ENCODE data around the gene SAMD4A.

The SAMD4A gene

GRCh38 chr14:54702014-54702491 lies 135.1 kb downstream of the SAMD4A start:
- no peak overlapping the region for H3K4me3 ChIP-seq (ENCODE audit: low read length)
- DNase-seq (ENCODE audit: low read depth) = no peak
- TF ChIP-seq, protein P1, sequence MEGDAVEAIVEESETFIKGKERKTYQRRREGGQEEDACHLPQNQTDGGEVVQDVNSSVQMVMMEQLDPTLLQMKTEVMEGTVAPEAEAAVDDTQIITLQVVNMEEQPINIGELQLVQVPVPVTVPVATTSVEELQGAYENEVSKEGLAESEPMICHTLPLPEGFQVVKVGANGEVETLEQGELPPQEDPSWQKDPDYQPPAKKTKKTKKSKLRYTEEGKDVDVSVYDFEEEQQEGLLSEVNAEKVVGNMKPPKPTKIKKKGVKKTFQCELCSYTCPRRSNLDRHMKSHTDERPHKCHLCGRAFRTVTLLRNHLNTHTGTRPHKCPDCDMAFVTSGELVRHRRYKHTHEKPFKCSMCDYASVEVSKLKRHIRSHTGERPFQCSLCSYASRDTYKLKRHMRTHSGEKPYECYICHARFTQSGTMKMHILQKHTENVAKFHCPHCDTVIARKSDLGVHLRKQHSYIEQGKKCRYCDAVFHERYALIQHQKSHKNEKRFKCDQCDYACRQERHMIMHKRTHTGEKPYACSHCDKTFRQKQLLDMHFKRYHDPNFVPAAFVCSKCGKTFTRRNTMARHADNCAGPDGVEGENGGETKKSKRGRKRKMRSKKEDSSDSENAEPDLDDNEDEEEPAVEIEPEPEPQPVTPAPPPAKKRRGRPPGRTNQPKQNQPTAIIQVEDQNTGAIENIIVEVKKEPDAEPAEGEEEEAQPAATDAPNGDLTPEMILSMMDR (conservative IDR thresholded peaks at IDR 0.05; ENCODE audit: low read depth, low read length) = no peak

GRCh38 chr14:54702492-54702891 lies 135.6 kb downstream of the SAMD4A start:
- TF ChIP-seq, protein P1 (conservative IDR thresholded peaks at IDR 0.05; ENCODE audit: low read depth, low read length) = no peak
- no peak for DNase-seq (ENCODE audit: low read depth)
- H3K4me3 ChIP-seq (ENCODE audit: low read length) = no peak overlapping the region

- DNase-seq (ENCODE audit: low read depth) = no peak
- TF ChIP-seq, protein P1 (conservative IDR thresholded peaks at IDR 0.05; ENCODE audit: low read depth, low read length) = no peak
- no peak overlapping the region for H3K4me3 ChIP-seq (ENCODE audit: low read length)
Observed at GRCh38 chr14:54703082-54703481, 136.2 kb downstream of the SAMD4A start.

DNA sequence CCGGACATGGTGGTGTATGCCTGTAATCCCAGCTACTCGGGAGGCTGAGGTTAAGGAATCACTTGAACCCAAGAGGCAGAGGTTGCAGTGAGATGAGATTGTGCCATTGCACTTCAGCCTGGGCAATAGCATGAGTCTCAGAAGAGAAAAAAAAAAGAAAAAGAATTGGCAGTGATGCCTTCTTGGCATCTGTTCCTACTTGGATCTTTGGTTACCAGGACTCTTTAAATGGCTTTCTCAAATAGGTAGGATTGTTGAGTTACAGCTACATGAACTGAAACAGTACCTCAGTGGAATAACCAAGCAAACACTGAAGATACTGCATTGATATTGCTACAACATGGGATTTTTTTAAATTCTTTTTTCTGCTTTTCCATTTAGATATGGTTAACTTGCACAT lies 136.8 kb downstream of the SAMD4A start:
- DNase-seq (ENCODE audit: low read depth) = no peak
- TF ChIP-seq, protein P1 (conservative IDR thresholded peaks at IDR 0.05; ENCODE audit: low read depth, low read length) = no peak
- no peak overlapping the region for H3K4me3 ChIP-seq (ENCODE audit: low read length)

GRCh38 chr14:54704768-54705167 lies 137.8 kb downstream of the SAMD4A start:
- TF ChIP-seq, protein P1 (conservative IDR thresholded peaks at IDR 0.05; ENCODE audit: low read depth, low read length) = no peak
- no peak for DNase-seq (ENCODE audit: low read depth)
- no peak overlapping the region for H3K4me3 ChIP-seq (ENCODE audit: low read length)

GRCh38 chr14:54706769-54707168 lies 139.8 kb downstream of the SAMD4A start:
- no peak overlapping the region for H3K4me3 ChIP-seq (ENCODE audit: low read length)
- DNase-seq (ENCODE audit: low read depth) = no peak
- TF ChIP-seq, protein P1 (conservative IDR thresholded peaks at IDR 0.05; ENCODE audit: low read depth, low read length) = no peak

DNA sequence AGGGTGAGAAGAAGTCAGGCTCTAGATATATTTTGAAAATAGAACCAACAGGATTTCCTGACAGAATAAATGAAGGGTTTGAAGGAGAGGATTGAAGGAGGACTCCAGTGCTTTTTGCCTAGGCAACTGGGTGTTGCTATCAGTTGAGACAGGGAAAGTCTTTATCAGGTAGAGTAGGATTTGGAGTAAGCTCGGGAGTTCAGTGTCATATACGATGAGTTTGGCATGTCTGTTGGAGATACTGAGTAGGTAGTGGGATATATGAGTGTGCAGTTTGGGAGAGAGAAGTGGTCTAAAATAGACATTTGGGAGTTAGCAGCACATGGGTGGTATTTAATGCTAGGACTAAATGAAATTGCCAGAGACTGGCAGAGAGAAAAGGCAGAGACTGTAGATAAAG lies 141.2 kb downstream of the SAMD4A start:
- TF ChIP-seq, protein P1 (conservative IDR thresholded peaks at IDR 0.05; ENCODE audit: low read depth, low read length) = no peak
- DNase-seq (ENCODE audit: low read depth) = no peak
- no peak overlapping the region for H3K4me3 ChIP-seq (ENCODE audit: low read length)

Data from retinal pigment epithelial cell (primary cell).